Measurements from ENCODE around the gene SKAP2. TPM values are rescaled to one million over a fixed set of nuclear protein-coding genes. Genes with fewer than 3 reads are reported as not detected.
"Not testable (repeated sequence)": the region's sequence is repeated elsewhere in the genome, so short reads cannot be mapped to it uniquely, and the experiment has no call there.

The SKAP2 gene
- total RNA-seq, 1 experiment from 2014 or later = 66.8 TPM

DNA sequence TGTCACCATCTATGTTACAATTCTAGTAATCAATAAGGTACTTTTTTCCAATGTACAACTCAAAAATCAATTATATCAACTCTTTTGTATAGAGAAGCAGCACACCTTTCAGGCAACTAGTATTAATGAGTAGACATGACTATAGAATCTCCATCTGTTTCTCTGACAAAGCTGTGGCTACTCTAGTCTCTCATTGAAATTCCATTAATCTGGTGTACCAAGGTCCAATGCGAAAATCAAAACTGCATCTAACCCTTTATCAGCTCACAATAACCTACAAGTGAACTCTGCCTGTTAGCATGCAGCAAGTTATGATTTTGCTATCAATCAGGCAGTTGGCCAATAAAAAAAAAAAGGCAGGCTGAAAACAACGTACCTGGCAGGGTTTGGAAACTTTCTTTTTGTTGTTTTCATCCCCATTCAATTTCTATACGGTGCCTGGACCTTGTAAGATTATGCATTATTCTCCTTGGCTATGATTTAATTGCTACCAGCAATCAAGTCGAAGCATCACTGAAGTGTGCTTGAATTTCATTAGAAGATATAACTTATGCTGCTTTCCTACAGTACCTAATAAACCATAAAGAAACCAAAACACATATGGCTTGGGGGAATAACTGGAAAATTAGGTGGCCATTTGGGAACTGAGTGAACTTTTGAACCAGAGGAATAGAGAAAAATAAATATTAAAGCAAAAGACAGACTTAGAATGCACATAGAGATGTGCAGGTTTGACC, 23.2 kb downstream of the SKAP2 start:
- H3K4me3 ChIP-seq (ENCODE audit: low read depth in 2 of 2, low read length in 2 of 2) = no peak overlapping the region
- no peaks in the 10 kb centered on the region for H3K4me1 ChIP-seq (ENCODE audit: control insufficient read depth, insufficient read depth, low read length)
- ChIA-PET POLR2A (no interaction called here), CTCF (interaction anchor here (0.7 kb wide), 1 partner anchor 716 kb away, joined by 4 read pairs; no protein-coding TSS in a partner anchor)
- no peaks in the 10 kb centered on the region for H3K27me3 ChIP-seq (ENCODE audit: control insufficient read depth, insufficient read depth, low read length)
- TF ChIP-seq POLR2AphosphoS5 (IDR thresholded peaks at IDR 0.05; ENCODE audit: low read depth, low read length) = no peak
- TF ChIP-seq, protein P1, sequence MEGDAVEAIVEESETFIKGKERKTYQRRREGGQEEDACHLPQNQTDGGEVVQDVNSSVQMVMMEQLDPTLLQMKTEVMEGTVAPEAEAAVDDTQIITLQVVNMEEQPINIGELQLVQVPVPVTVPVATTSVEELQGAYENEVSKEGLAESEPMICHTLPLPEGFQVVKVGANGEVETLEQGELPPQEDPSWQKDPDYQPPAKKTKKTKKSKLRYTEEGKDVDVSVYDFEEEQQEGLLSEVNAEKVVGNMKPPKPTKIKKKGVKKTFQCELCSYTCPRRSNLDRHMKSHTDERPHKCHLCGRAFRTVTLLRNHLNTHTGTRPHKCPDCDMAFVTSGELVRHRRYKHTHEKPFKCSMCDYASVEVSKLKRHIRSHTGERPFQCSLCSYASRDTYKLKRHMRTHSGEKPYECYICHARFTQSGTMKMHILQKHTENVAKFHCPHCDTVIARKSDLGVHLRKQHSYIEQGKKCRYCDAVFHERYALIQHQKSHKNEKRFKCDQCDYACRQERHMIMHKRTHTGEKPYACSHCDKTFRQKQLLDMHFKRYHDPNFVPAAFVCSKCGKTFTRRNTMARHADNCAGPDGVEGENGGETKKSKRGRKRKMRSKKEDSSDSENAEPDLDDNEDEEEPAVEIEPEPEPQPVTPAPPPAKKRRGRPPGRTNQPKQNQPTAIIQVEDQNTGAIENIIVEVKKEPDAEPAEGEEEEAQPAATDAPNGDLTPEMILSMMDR (IDR thresholded peaks at IDR 0.05) = no peak
- TF ChIP-seq, protein P2, sequence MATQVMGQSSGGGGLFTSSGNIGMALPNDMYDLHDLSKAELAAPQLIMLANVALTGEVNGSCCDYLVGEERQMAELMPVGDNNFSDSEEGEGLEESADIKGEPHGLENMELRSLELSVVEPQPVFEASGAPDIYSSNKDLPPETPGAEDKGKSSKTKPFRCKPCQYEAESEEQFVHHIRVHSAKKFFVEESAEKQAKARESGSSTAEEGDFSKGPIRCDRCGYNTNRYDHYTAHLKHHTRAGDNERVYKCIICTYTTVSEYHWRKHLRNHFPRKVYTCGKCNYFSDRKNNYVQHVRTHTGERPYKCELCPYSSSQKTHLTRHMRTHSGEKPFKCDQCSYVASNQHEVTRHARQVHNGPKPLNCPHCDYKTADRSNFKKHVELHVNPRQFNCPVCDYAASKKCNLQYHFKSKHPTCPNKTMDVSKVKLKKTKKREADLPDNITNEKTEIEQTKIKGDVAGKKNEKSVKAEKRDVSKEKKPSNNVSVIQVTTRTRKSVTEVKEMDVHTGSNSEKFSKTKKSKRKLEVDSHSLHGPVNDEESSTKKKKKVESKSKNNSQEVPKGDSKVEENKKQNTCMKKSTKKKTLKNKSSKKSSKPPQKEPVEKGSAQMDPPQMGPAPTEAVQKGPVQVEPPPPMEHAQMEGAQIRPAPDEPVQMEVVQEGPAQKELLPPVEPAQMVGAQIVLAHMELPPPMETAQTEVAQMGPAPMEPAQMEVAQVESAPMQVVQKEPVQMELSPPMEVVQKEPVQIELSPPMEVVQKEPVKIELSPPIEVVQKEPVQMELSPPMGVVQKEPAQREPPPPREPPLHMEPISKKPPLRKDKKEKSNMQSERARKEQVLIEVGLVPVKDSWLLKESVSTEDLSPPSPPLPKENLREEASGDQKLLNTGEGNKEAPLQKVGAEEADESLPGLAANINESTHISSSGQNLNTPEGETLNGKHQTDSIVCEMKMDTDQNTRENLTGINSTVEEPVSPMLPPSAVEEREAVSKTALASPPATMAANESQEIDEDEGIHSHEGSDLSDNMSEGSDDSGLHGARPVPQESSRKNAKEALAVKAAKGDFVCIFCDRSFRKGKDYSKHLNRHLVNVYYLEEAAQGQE (IDR thresholded peaks at IDR 0.05; ENCODE audit: insufficient read depth in 1 of 2, low read depth in 2 of 2, low read length in 1 of 2) = no peak
- TF ChIP-seq TCF7L2 (IDR thresholded peaks at IDR 0.05; ENCODE audit: low read depth, low read length) = no peak
- TF ChIP-seq SIN3A (IDR thresholded peaks at IDR 0.05; ENCODE audit: borderline replicate concordance, insufficient read depth, low read depth, low read length) = no peak
- in situ Hi-C loops (cut with HindIII; ENCODE audit: low pct_unique_long_range_greater_than_20kb, low sequenced_read_pairs) = no loop called here
- peaks cover 3% of the 10 kb centered on the region; the same call in 1 of the 2 replicates for H3K36me3 ChIP-seq (ENCODE audit: control insufficient read depth, insufficient read depth, low read length)
- intact Hi-C loops (cut with micrococcal nuclease; ENCODE audit: unreplicated experiment) = no loop called here
- DNase-seq (ENCODE audit: low read depth, low spot score) = no peak
- no peaks in the 10 kb centered on the region for H3K9me3 ChIP-seq (ENCODE audit: control insufficient read depth, insufficient read depth, low read depth, low read length)
- no TSS peak for BruUV-seq (replicated peaks)
- no peak overlapping the region for H3K27ac ChIP-seq (ENCODE audit: low read length)
- no peak for ATAC-seq

DNA sequence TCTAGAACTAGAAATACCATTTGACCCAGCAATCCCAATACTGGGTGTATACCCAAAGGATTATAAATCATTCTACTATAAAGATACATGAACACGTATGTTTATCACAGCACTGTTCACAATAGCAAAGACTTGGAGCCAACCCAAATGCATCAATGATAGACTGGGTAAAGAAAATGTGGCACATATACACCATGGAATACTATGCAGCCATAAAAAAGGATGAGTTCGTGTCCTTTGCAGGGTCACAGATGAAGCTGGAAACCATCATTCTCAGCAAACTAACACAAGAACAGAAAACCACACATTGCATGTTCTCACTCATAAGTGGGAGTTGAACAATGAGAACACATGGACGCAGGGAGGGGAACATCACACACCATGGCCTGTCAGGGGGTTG, 27.6 kb downstream of the SKAP2 start:
- POLR2A ChIA-PET; H3K9me3 ChIP-seq (ENCODE audit: control insufficient read depth, insufficient read depth, low read depth, low read length); CTCF ChIA-PET; H3K4me3 ChIP-seq (ENCODE audit: low read depth in 2 of 2, low read length in 2 of 2); ATAC-seq; H3K27ac ChIP-seq (ENCODE audit: low read length); in situ Hi-C loops (cut with HindIII; ENCODE audit: low pct_unique_long_range_greater_than_20kb, low sequenced_read_pairs); H3K27me3 ChIP-seq (ENCODE audit: control insufficient read depth, insufficient read depth, low read length); DNase-seq (ENCODE audit: low read depth, low spot score); H3K4me1 ChIP-seq (ENCODE audit: control insufficient read depth, insufficient read depth, low read length); intact Hi-C loops (cut with micrococcal nuclease; ENCODE audit: unreplicated experiment); H3K36me3 ChIP-seq (ENCODE audit: control insufficient read depth, insufficient read depth, low read length); BruUV-seq (replicated peaks): not testable (repeated sequence)

DNA sequence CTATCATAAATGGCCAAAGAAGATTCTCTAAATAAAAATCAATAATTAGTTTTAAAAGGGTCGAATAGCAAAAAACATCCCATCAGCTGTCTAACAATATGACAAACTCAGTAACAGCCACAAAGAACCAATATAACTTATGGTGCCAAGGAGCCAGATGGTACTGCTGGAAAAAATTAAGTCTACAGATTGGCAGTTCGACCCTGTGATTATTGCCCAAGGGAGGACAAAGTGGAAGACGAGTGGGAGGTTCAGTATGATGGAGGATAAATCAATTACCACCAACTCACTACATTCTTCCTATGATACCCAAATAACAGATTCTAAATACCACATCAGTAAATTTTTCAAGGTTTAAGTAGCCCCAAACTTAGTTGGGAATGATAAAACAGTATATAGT, 49.0 kb downstream of the SKAP2 start:
- TF ChIP-seq, protein P2 (IDR thresholded peaks at IDR 0.05; ENCODE audit: insufficient read depth in 1 of 2, low read depth in 2 of 2, low read length in 1 of 2) = no peak
- TF ChIP-seq TCF7L2 (IDR thresholded peaks at IDR 0.05; ENCODE audit: low read depth, low read length) = no peak
- TF ChIP-seq, protein P1 (IDR thresholded peaks at IDR 0.05) = no peak
- Histone ChIP-seq H3K4me1 (ENCODE audit: control insufficient read depth, insufficient read depth, low read length) (no peaks in the 10 kb centered on the region), H3K27ac (ENCODE audit: low read length) (no peak overlapping the region), H3K4me3 (ENCODE audit: low read depth in 2 of 2, low read length in 2 of 2) (no peak overlapping the region), H3K27me3 (ENCODE audit: control insufficient read depth, insufficient read depth, low read length) (no peaks in the 10 kb centered on the region), H3K9me3 (ENCODE audit: control insufficient read depth, insufficient read depth, low read depth, low read length) (no peaks in the 10 kb centered on the region), H3K36me3 (ENCODE audit: control insufficient read depth, insufficient read depth, low read length) (no peaks in the 10 kb centered on the region)
- CTCF ChIA-PET = no interaction called here
- no peak for ATAC-seq
- BruUV-seq (replicated peaks) = no TSS peak
- no peak for DNase-seq (ENCODE audit: low read depth, low spot score)
- intact Hi-C loops (cut with micrococcal nuclease; ENCODE audit: unreplicated experiment) = no loop called here
- in situ Hi-C loops (cut with HindIII; ENCODE audit: low pct_unique_long_range_greater_than_20kb, low sequenced_read_pairs) = no loop called here
- POLR2A ChIA-PET = no interaction called here

Data from Panc1 (cell line).